DMS 273 treated with DMSO at 0.1 percent for 48 hours (cell line): Measurements from ENCODE around the gene USF3.
A peak's percentile ranks its signal among the peaks of the same experiment; 100 is the strongest.

ENCODE experiments used
- DNase-seq: peaks from one replicate; lab custom pipeline; 2025; lab: John Stamatoyannopoulos, UW

The USF3 gene

DNA sequence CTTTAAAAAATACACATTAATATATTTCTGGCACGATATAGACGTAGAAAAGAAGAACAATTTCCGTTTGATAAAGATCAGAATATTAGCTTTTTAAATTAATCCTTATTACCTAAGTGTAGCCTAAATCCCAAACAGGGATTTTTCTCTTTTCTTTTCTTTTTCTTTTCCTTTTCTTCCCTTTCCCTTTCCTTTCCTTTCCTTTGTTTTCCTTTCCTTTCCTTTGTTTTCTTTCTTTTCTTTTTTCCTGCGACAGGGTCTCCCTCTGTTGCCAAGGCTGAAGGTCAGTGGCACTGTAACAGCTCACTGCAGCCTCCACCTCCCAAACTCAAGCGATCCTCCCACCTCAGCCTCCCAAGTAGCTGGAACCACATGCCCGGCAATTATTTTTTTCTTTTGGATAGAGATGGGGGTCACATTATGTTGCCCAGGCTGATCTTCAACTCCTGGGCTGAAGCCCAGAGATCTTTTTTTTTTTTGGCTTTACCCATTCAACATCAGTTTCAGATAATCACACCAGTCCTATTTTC, 1.8 kb upstream of the USF3 start:
- DNase-seq, result no peak

DNA sequence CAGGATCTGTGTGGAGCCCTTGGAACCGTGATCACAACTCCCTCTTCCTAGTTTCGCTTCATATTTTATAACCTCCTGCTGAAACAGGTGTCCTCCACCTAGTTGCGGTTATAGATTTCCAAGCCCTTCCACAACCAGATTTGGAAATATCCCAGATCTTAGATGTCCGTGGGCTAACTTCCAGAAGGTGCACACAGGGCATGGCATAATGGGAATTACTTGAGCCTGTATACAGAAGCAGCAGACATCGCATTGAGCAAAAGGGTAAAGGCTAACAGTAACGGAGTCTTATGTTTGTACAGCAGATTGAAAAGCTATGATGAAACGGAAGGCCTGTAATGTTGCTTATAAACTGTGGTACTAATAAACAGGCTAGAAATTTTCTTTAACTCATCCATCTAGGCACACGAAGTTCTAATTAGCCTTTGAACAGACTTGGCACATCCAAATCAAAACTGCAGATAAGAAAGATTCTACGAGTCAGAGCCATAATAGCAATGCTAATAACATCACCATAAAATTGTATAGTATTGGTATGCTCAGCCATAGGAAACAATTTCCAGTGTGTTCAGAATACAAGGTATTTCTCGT, 1.2 kb upstream of the USF3 start:
- no peak for DNase-seq

DNA sequence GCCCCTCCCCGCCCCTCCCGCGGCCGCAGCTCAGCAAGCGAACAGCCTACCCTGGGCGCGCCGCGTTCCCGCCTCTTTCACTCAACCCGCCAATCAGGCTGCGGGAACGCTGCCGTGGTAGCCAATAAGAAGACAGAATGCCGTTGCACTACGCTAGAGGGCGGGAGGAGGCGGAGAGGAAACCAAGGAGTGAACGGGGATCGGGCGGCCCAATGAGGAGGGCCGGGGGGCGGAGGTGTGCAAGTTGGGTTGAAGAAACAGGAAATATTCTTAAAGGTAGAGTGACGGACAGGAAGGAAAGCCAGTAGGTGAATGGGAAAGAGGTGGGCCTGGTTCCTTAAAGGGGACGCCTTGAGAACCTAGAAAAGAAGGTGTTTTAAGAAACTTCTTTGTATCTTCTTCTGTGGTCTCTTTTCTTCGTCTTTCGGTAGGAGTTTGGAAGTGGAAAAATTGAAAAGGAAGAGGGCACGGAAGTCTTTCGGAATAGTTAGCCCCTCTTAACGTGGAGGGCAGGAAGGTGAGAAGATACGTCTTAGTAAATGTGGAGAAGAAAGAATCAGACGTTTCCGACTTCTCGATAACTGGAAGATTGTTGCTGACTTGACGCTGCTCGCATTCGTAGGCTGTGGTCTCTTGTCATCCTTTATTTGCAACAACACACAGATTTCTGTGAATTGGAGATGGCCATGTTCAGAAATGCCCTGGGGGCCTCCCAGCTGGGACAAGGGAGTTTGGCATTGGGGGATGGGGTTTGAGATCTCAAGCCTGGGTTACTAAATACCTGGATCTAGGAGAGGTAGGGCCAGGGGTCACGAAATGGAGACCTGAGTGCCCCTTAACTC, 437 bp upstream of the USF3 start:
- DNase-seq, result peak; percentile 100

DNA sequence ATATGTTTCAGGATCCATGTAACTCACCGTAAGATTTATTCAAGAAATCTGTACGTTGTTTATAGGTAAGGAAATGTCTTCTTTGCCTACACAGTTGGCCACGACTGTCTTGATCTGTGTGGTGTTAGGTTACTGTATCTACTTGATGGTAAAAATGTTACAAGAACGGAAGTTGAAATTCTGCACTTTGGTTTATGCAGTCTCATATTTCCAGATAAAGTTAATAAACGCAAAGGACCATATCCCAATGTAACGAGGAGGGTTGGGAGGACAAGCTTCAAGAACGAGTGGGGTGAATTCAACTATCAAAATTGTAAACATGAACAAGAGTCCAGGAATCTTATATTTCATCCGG, 1.0 kb downstream of the USF3 start:
- DNase-seq, result no peak

DNA sequence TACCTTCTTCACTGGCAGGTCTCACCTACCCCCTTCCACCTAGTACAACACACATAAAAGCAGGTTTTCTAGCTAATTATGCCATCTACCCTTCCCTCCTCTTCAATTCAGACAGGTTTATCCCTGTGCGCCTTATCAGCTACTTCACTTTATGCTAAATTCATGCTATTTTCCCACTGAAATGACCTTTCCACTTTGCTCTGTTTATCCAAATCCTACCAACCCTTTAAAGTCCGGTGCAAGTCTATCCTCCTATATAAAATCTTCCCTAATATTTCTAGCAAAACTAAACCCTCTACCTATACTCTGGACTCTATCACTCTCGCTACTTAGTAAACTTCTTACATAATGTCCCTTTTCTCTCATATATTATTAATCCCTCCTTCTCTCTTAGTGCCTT, 6.0 kb downstream of the USF3 start:
- no peak for DNase-seq

DNA sequence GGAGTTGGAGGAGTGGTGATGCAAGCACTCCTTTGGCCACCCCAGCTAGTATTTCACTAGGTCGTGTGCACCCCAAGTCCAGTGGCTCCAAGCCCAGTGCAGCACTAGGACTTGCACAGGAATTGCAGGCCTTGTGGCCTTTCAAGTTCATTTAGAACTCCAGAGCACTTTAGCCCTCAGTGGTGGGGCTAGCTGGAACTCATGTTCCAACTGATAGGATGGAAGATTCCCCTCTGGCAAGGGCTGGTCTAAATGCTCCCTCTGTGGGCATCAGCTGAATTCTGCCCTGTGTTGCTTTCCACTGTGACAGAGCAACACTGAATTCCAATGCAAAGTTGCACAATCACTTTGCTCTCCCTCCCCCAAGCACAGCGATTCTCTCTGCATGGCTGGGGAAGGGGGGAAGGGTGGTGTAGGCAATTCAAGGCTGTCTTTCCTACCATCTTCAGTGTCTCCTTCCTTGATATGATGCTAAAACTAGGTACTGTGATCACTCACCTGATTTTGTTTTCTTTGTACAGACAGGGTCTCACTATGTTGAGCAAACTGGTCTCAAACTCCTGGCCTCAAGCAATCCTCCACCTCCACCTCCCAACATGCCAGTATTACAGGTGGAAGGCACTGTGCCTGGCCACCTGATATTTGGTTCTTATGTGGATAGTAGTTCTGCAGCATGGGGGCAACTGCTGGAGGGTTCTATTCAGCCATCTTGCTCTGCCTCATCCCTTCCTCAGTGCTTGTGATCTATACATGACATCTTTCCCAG, 10.3 kb downstream of the USF3 start:
- no peak for DNase-seq

DNA sequence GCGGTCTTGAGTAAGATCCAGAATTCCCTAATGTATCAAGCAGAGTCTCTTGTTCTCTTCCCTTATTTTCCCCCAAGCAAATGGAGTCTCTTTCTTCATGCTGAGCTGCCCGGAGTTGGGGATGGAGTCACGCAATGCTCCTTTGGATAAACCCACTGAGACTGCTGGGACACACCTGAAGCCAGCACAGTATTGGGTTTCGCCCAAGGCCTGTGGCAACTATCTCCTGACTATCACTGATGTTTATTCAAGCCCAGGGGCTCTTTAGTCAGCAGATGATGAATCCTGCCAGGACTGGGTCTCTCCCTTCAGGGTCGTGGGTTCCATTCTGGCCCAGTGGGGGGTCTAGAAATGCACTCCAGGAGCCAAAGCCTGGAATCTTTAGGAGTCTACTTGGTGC, 11.3 kb downstream of the USF3 start:
- DNase-seq, result no peak

DNA sequence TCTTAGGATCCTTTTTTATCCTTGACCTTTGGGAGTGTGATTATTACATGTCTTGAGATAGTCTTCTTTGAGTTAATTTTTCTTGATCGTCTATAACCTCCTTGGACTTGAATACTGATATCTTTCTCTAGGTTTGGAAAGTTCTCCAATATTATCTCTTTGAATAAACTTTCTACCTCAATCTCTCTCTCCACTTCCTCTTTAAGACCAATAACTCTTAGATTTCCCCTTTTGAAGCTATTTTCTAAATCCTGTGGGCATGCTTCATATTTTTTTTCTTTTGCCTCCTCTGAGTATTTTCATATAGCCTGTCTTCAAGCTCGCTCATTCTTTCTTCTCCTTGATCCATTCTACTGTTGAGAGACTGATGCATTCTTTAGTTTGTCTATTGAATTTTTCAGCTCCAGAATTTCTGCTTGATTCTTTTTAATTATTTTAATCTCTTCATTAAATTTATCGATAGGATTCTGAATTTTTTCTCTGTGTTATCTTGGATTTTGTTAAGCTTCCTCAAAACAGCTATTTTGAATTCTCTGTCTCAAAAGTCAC, 12.1 kb downstream of the USF3 start:
- no peak for DNase-seq

DNA sequence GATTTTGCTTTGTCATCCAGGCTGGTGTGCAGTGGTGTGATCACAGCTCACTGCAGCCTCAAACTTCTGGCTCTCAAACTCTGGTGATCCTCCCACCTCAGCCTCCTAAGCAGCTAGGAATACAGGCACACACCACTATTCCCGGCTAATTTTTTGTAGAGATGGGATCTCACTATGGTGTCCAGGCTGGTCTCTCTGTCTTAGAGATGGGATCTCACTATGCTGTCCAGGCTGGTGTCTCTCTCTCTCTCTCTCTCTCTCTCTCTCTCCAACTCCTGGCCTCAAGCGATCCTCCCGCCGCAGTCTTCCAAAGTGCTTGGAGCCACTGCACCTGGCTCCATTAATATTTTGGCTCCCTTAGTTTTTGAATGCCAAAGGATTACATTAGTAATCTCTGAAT, 17.7 kb downstream of the USF3 start:
- DNase-seq, result no peak

DNA sequence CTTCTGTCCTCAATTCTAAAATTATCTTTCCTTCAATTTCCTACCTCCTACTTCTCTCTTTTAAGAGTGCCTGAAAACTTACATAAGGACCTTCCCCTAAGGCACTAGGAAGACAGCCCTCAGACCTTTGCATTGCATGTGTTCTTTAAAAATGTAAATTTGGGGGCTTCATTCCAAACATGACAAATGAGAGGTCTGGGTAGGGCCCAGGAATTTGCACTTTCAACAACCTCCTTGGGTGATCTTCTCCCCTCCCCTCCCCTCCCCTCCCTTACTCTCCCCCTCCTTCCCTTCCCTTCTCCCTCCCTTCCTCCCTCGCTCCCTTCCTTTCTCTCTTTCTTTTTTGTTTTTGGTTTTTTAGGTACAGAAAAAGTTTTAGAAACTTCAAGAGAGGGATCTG, 18.7 kb downstream of the USF3 start:
- DNase-seq, result no peak

DNA sequence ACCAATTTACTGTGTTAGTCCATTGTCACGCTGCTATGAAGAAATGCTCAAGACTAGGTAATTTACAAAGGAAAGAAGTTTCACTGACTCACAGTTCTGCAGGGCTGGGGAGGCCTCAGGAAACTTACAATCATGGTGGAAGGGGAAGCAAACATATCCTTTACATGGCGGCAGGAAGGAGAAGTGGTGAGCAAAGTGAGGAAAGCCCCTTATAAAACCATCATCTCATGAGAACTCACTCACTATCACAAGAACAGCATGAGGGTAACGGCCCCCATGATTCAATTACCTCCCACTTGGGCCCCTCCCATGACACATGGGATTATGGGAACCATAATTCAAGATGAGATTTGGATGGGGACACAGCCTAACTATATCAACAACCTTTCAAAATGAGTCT, 20.2 kb downstream of the USF3 start:
- no peak for DNase-seq

DNA sequence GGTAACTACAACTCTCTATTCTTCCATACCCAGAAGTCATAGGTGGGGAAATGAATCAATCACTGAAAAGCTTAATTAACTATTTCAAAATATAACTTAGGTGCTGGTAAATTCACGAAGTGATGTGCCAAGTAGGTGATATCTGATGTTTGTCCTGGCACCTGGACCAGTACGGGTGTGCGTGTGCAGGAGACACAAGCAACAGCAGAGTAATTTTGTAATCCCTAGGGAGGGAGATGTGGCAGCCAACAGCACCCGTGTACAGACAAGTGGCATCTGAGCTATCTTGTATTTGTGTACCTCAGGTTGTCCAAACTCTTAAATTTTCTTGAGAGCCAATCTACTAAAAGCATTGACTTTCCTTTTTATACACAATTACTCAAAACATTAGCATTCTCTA, 22.8 kb downstream of the USF3 start:
- DNase-seq, result no peak

DNA sequence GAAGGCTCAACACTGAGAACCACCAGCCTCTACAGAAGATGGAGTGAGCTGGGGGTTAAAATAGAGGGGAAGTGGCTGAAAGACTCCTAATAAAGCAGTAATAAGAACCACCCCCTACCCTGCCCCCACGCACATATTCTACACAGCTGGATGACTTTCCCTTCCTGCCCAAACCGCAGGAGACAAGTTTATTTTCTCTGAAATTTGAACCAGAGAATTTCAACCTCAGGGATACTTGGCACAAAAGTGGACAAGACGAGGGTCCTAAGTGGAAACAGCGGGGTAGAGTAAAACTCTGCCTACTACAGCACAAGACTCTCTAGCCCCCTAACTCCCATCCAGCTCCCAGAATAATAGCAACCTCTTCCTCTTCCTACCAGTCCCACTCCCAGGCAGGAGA, 28.4 kb downstream of the USF3 start:
- DNase-seq, result no peak

DNA sequence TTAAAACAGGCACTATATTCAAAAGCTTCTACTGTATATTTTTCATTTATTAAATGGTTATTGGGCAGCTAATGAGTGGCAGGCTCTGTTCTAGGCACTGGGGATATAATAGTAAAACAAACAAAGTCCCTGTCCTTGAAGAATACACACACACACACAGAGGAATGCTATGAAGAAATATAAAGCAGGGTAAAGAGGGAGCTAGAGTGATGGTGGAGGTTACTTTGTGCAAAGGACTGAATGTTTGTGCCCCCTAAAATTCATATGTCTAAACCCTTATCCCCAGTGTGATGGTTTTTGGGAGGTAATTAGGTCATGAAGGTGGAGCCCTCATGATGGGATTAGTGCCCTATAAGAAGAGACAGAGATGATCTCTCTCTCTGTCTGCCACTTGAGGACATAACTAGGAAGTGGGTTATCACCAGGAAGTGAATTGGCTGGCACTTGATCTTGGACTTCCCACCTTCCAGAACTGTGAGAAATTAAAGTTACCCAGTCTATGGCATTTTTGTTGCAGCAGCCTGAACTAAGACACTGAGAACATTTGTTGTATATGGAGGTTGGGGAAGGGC, 31.8 kb downstream of the USF3 start:
- no peak for DNase-seq

DNA sequence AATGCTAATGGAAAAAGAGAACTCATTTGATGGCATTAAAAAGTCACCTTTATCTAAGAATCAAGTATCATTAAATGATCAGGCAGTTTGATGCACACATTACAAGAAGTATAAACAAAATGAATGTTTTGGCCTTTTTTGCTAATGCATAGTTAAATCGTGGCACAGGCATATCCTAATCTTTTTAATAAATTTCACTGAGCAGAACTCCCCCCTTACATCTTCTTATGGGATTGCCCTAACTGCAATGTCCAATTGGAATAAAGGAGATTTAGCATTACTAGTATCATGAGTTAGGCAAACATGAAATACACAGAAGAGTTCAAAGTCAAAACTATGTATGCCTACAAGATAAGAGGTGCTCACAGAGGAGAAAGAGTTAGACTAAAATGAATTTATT, 32.7 kb downstream of the USF3 start:
- no peak for DNase-seq

DNA sequence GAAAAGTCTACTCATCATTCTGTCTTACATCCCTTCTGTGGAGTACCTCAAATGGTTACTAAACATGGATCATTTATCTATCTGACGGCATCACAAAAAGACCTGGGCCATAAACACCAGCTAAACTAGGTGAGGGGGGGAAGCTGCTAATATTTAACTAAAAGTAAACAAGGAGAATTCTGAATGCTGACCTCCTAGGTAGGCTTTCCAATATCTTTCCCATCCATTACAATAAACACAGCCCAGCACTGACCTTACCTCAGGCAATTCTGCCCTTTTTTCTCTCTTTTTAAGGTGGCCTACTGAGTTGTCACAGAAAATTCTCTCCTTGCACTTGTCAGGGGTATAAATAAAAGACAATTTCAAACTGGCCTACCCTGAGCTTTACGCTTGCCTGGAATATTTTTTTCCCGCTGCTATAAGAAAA, 33.1 kb downstream of the USF3 start:
- DNase-seq, result no peak

DNA sequence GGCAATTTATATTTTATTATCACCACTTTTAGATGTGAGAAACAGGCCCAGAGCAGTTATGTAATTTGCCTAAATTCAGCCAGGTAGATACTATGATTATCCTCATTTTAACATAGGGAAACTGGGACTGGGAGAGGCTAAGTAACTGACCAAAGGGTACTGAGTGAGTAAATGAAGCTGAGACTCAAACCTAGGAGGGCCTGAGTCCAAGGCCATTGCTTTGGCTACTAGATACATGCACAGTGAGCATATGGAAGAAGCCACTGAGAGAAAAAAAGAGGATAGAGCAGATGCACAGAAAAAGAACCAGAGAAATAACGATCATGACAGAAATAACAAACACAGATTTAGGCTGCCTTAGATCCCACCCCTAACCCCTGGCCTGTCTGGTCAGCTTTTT, 33.6 kb downstream of the USF3 start:
- no peak for DNase-seq

DNA sequence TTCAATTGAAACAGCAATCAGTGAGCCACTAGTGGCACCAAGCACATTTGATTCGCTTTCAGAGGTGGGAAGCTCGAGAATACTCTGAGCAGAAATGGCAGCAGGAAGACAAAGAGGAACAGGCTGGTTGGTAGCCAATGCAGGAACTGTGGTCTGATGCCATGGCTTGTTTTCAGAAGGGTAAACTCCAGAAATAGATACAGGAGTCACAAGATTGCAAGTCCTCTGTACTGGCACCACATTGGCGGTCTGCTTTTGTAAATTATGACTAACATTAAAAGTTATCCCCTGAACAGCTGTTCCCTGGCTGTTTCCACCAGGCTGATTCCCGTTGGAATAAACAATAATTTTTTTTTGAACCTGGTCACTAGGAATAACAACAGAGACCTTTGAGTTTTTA, 35.5 kb downstream of the USF3 start:
- peak; percentile 70 for DNase-seq

DNA sequence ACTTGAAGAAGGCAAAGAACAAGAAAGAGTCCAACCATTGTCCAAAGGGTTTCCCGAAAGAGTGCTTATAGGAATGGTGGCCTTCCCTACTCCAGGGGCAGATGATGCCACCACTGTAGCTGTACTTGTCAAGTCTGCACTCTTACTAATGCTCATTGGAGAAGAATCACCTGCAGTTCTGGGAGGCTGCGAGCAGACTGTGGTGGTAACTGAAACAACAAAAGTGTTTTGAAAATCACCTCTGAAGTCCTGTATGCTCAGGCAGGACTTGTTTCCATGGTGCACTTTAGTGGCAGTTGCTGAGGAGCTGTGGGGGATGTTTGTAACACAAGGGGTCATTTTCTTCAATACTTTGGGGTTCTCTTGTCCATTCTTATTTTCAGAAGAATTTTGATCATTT, 36.0 kb downstream of the USF3 start:
- DNase-seq, result no peak

DNA sequence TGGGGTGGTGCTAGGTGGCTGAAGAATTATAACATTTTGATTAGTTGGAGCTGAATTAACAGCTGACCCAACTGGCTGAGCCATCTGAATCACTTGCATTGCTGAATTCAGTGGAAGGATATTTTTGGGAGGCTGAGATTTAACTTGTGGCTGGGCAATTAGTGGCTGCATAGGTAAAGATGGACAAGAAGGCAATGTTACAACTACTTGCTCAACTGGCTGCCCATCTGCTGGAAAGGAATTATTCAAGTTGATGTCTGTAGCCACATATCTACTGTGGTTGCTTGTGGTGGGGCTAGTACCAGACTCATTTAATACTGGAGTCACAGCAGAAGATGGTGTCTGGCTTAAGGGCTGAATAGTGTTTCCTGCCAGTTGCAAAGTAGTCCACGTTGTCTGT, 36.4 kb downstream of the USF3 start:
- no peak for DNase-seq

DNA sequence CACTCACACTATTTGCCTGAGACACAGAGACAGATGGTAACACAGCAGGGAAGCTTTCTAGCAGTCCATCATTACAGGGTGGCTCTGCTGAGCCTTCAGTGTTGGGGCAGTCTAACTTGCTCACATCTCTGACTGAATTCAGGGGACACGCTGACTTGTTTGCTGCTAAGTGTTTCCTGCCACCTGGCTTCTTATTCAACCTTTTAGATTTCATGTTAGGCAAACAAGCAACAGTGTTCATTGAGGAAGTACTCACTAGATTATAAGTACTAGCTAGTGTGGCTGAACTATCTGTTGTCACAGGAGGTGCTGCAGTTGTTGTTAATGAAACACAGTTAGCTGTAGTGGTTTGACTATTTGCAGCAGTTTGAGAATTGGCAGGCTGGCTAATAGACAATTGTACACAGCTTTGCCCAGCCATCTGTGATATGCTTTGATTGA, 37.3 kb downstream of the USF3 start:
- peak; percentile 94 for DNase-seq

DNA sequence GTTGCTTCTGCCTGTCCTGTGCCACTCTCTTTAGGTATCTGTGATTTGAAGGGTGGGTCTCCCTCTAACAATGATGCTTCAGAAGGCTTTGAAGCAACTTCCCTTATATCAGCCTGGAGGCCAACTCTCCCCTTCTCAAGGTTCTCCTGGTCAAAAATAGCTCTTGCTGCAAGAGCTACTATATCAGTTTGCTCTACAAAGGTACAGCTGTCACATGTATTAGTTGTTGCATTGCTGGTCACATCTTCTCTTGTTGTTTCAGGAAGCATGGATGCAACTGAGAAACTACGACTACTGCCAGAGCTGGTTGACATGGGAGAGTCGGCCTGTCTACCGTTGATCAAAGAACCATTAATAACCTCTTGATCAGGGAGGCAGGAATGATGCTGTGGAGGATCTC, 38.3 kb downstream of the USF3 start:
- DNase-seq, result no peak
